Mesenteric fat pad (tissue), 1 donor: ENCODE measurements around the gene CCIN. TPM values are rescaled to one million over a fixed set of nuclear protein-coding genes. Genes with fewer than 3 reads are reported as not detected.

Source experiments
- DNase-seq: peaks from one replicate; pipeline ENCODE4 v3.0.0-alpha.2; 2020; ENCODE audit warnings: low spot score
- total RNA-seq: library from RNA; stranded (reverse); fragmentation: NEBNext Ultra II Directional; extraction: Animal tissue kit (Norgen Biotek cat#: 25700); gene quantifications from one replicate; pipeline ENCODE4 v1.2.1, GENCODE V29; 2021
- donor health status: DM: yes; HTN: yes; CAD: no.

CCIN gene
- total RNA-seq, 1 donor from 2014 or later = 0.87 TPM

- peak; percentile 64 for DNase-seq
Measured at GRCh38 chr9:36140086-36141084, 28.8 kb upstream of the CCIN start.

- peak; percentile 75 for DNase-seq
Measured at GRCh38 chr9:36141288-36141687, 27.9 kb upstream of the CCIN start.

- peak; percentile 69 for DNase-seq
Measured at GRCh38 chr9:36141761-36142160, 27.4 kb upstream of the CCIN start.

- DNase-seq = no peak
Measured at GRCh38 chr9:36142510-36143244, 26.5 kb upstream of the CCIN start.

- no peak for DNase-seq
Measured at GRCh38 chr9:36143245-36143641, 25.9 kb upstream of the CCIN start.

- no peak for DNase-seq
Measured at GRCh38 chr9:36144309-36145232, 24.6 kb upstream of the CCIN start.

GRCh38 chr9:36145970-36146369 lies 23.2 kb upstream of the CCIN start:
- no peak for DNase-seq

GRCh38 chr9:36146651-36147050 lies 22.5 kb upstream of the CCIN start:
- no peak for DNase-seq

- DNase-seq = no peak
Measured at GRCh38 chr9:36147441-36148175, 21.6 kb upstream of the CCIN start.

- peak; percentile 98 for DNase-seq
Measured at GRCh38 chr9:36148311-36149051, 20.7 kb upstream of the CCIN start.

- no peak for DNase-seq
Measured at GRCh38 chr9:36149197-36149596, 20.0 kb upstream of the CCIN start.

GRCh38 chr9:36150574-36151315 lies 18.4 kb upstream of the CCIN start:
- no peak for DNase-seq

GRCh38 chr9:36151316-36152210 lies 17.6 kb upstream of the CCIN start:
- DNase-seq = no peak

- DNase-seq = no peak
Measured at GRCh38 chr9:36152741-36153438, 16.3 kb upstream of the CCIN start.

GRCh38 chr9:36153746-36154145 lies 15.4 kb upstream of the CCIN start:
- no peak for DNase-seq

GRCh38 chr9:36154331-36154952 lies 14.7 kb upstream of the CCIN start:
- DNase-seq = no peak

GRCh38 chr9:36156116-36156515 lies 13.1 kb upstream of the CCIN start:
- DNase-seq = no peak
